Measurements from ENCODE around the gene ERFL.

Gene ERFL

GRCh38 chr19:41928221-41928683 lies at the start of gene ERFL:
ERFL (minus strand) TSS chr19:41928449; CDS start chr19:41912919, 15,530 bp downstream.
- no peak for DNase-seq (ENCODE audit: low read depth in 2 of 2)

- no peak for DNase-seq (ENCODE audit: low read depth in 2 of 2)
Observed at GRCh38 chr19:41977916-41978315, 49.7 kb upstream of the ERFL start.

GRCh38 chr19:41974652-41975051 lies 46.4 kb upstream of the ERFL start:
- DNase-seq (ENCODE audit: low read depth in 2 of 2) = no peak

GRCh38 chr19:41971363-41971762 lies 43.1 kb upstream of the ERFL start:
- no peak for DNase-seq (ENCODE audit: low read depth in 2 of 2)

GRCh38 chr19:41969772-41970458 lies 41.7 kb upstream of the ERFL start:
- no peak for DNase-seq (ENCODE audit: low read depth in 2 of 2)

GRCh38 chr19:41968751-41969595 lies 40.7 kb upstream of the ERFL start:
- no peak for DNase-seq (ENCODE audit: low read depth in 2 of 2)

- no peak for DNase-seq (ENCODE audit: low read depth in 2 of 2)
Observed at GRCh38 chr19:41967054-41967783, 39.0 kb upstream of the ERFL start.

- no peak for DNase-seq (ENCODE audit: low read depth in 2 of 2)
Observed at GRCh38 chr19:41965106-41965505, 36.9 kb upstream of the ERFL start.

- DNase-seq (ENCODE audit: low read depth in 2 of 2) = no peak
Observed at GRCh38 chr19:41960973-41961372, 32.7 kb upstream of the ERFL start.

- peak; percentile 60 to 73 for DNase-seq (ENCODE audit: low read depth in 2 of 2)
Observed at GRCh38 chr19:41959056-41960053, 31.1 kb upstream of the ERFL start, which contains the start of gene RABAC1. RABAC1 (minus strand) TSS chr19:41959321; CDS start chr19:41959292, 29 bp downstream.

GRCh38 chr19:41958367-41959055 lies 30.3 kb upstream of the ERFL start:
- peak; percentile 47 to 82 for DNase-seq (ENCODE audit: low read depth in 2 of 2)

GRCh38 chr19:41957838-41958366 lies 29.7 kb upstream of the ERFL start:
- DNase-seq (ENCODE audit: low read depth in 2 of 2) = no peak

GRCh38 chr19:41957161-41957837 lies 29.1 kb upstream of the ERFL start:
- DNase-seq (ENCODE audit: low read depth in 2 of 2) = no peak

GRCh38 chr19:41956621-41957020 lies 28.4 kb upstream of the ERFL start:
- no peak for DNase-seq (ENCODE audit: low read depth in 2 of 2)

- DNase-seq (ENCODE audit: low read depth in 2 of 2) = no peak
Observed at GRCh38 chr19:41955521-41955920, 27.3 kb upstream of the ERFL start.

- DNase-seq (ENCODE audit: low read depth in 2 of 2) = peak; percentile 79 to 93
Observed at GRCh38 chr19:41951686-41952172, 23.5 kb upstream of the ERFL start.

GRCh38 chr19:41947091-41947490 lies 18.8 kb upstream of the ERFL start:
- DNase-seq (ENCODE audit: low read depth in 2 of 2) = no peak

GRCh38 chr19:41945135-41945766 lies 17.0 kb upstream of the ERFL start:
- peak; percentile 61 to 75 for DNase-seq (ENCODE audit: low read depth in 2 of 2)

- no peak for DNase-seq (ENCODE audit: low read depth in 2 of 2)
Observed at GRCh38 chr19:41944336-41944735, 16.1 kb upstream of the ERFL start.

Measured in stimulated activated CD4-positive, alpha-beta T cell treated with anti-CD3 and anti-CD28 coated beads, Interleukin-1b, Interleukin-23, amount 100 ng/mL, for 1 hour (primary cell).